ENCODE results near the gene ATP6V1G1. TPM values are rescaled to one million over a fixed set of nuclear protein-coding genes. Genes with fewer than 3 reads are reported as not detected.

Gene ATP6V1G1
- total RNA-seq, 1 experiment from 2014 or later, result 143 TPM

DNA sequence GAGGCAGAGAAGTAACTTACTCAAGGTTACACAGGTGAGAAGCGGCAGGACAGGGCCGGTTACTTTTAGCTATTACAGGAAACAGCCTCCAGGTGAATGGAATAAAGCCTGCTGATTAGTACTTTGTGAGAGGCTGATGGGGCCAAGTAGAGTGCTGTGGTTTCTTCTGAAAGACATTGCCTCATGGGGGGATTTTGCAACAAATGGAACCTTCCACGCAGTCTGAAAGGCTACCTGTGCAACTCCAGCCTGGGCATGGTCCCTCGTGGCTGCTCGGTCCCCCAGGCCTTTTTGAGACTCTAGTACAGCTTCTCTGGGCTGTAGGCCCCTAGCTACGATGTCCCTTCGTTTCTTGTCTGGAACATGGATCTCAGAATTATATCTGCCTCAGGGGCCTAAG lies 25.5 kb downstream of the ATP6V1G1 start:
- Histone ChIP-seq H3K9me3 (no peaks in the 10 kb centered on the region), H3K27me3 (replicated peaks; ENCODE audit: control insufficient read depth, insufficient read depth, low read length) (no peaks in the 10 kb centered on the region), H3K4me3 (ENCODE audit: low read depth, low read length) (no peak overlapping the region), H3K4me1 (0 out of 2 replicates have a peak, but pooled peaks cover 10% of the 10 kb centered on the region), H3K36me3 (ENCODE audit: control insufficient read depth, insufficient read depth, low read length) (no peaks in the 10 kb centered on the region; the same call in 1 of the 2 replicates)
- no peak for DNase-seq
- BruUV-seq (replicated peaks), result no TSS peak
- Mint-ChIP-seq H3K27ac (ENCODE audit: unreplicated experiment) (no peak overlapping the region), H3K4me3 (ENCODE audit: unreplicated experiment) (no peak overlapping the region), H3K9me3 (ENCODE audit: unreplicated experiment) (no peaks in the 10 kb centered on the region), H3K4me1 (ENCODE audit: low read depth, unreplicated experiment) (peaks cover 13% of the 10 kb centered on the region), H3K36me3 (ENCODE audit: insufficient read depth, unreplicated experiment) (peaks cover 18% of the 10 kb centered on the region), H3K27me3 (ENCODE audit: insufficient read depth, unreplicated experiment) (no peaks in the 10 kb centered on the region)
- CTCF ChIA-PET, result no interaction called here
- POLR2A ChIA-PET, result interaction anchor here (3.0 kb wide), 1 partner anchor 26 kb away, joined by 25 read pairs; the partner anchor contains the start of gene ATP6V1G1
- intact Hi-C loops (cut with micrococcal nuclease; ENCODE audit: unreplicated experiment), result no loop called here
- TF ChIP-seq, protein P1, sequence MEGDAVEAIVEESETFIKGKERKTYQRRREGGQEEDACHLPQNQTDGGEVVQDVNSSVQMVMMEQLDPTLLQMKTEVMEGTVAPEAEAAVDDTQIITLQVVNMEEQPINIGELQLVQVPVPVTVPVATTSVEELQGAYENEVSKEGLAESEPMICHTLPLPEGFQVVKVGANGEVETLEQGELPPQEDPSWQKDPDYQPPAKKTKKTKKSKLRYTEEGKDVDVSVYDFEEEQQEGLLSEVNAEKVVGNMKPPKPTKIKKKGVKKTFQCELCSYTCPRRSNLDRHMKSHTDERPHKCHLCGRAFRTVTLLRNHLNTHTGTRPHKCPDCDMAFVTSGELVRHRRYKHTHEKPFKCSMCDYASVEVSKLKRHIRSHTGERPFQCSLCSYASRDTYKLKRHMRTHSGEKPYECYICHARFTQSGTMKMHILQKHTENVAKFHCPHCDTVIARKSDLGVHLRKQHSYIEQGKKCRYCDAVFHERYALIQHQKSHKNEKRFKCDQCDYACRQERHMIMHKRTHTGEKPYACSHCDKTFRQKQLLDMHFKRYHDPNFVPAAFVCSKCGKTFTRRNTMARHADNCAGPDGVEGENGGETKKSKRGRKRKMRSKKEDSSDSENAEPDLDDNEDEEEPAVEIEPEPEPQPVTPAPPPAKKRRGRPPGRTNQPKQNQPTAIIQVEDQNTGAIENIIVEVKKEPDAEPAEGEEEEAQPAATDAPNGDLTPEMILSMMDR (IDR thresholded peaks at IDR 0.05; ENCODE audit: insufficient read depth in 1 of 2, low read depth in 1 of 2, low read length in 1 of 2, severe bottlenecking in 1 of 2, unreplicated experiment in 1 of 2), result no peak

DNA sequence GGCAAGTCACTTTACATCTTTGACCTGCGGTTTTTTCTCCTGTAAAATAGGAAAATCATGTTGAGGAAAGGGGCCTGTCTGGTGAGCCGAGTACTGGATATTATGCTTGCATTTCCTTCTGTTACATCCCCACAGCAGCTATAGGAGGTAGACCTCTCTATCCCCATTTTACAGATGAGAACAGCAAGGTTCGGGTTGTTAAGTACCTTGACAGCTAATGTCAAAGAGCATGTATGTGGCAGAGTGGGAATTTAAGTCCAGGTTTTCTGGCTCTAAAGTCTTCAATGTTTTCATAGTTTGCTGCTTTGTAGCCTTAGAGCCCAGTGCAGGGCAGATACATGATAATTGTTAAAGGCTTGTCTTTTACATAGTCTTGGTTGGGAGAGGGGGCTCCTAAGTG lies 26.4 kb downstream of the ATP6V1G1 start:
- no peaks in the 10 kb centered on the region for H3K27me3 Mint-ChIP-seq (ENCODE audit: insufficient read depth, unreplicated experiment)
- no peak overlapping the region for H3K4me3 ChIP-seq (ENCODE audit: low read depth, low read length)
- no peaks in the 10 kb centered on the region for H3K9me3 ChIP-seq
- POLR2A ChIA-PET, result no interaction called here
- no peak overlapping the region for H3K27ac Mint-ChIP-seq (ENCODE audit: unreplicated experiment)
- intact Hi-C loops (cut with micrococcal nuclease; ENCODE audit: unreplicated experiment), result no loop called here
- BruUV-seq (replicated peaks), result no TSS peak
- no peaks in the 10 kb centered on the region; the same call in 1 of the 2 replicates for H3K36me3 ChIP-seq (ENCODE audit: control insufficient read depth, insufficient read depth, low read length)
- no peak overlapping the region for H3K4me3 Mint-ChIP-seq (ENCODE audit: unreplicated experiment)
- no peaks in the 10 kb centered on the region for H3K27me3 ChIP-seq (replicated peaks; ENCODE audit: control insufficient read depth, insufficient read depth, low read length)
- no peaks in the 10 kb centered on the region for H3K9me3 Mint-ChIP-seq (ENCODE audit: unreplicated experiment)
- no peak for DNase-seq
- H3K36me3 Mint-ChIP-seq (ENCODE audit: insufficient read depth, unreplicated experiment), result peaks cover 18% of the 10 kb centered on the region
- CTCF ChIA-PET, result interaction anchor here (0.8 kb wide), 1 partner anchor 39 kb away, joined by 3 read pairs; no protein-coding TSS in a partner anchor
- peaks cover 13% of the 10 kb centered on the region for H3K4me1 Mint-ChIP-seq (ENCODE audit: low read depth, unreplicated experiment)
- TF ChIP-seq, protein P1 (IDR thresholded peaks at IDR 0.05; ENCODE audit: insufficient read depth in 1 of 2, low read depth in 1 of 2, low read length in 1 of 2, severe bottlenecking in 1 of 2, unreplicated experiment in 1 of 2), result no peak
- H3K4me1 ChIP-seq, result 0 out of 2 replicates have a peak, but pooled peaks cover 10% of the 10 kb centered on the region

DNA sequence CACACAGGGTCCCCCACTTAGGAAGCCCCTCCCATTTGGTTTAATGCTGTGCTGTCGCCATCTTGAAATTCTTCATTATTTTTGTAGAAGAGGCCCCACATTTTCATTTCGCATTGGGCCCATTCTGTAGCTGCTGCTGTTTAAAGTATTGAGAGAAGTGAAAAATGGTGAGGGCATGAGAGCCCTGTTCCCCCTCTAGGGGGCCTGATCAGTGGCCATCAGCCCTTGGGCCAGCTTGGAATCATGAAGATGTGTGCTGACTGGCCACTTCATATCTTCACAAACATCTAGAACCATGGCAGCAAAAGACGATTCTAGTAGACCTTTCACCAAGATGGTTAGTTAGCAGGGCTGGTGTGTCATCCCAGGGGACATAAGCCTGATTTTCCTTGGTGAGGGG lies 26.8 kb downstream of the ATP6V1G1 start:
- no TSS peak for BruUV-seq (replicated peaks)
- POLR2A ChIA-PET, result no interaction called here
- H3K27me3 ChIP-seq (replicated peaks; ENCODE audit: control insufficient read depth, insufficient read depth, low read length), result no peaks in the 10 kb centered on the region
- H3K27ac Mint-ChIP-seq (ENCODE audit: unreplicated experiment), result no peak overlapping the region
- H3K4me3 ChIP-seq (ENCODE audit: low read depth, low read length), result no peak overlapping the region
- H3K36me3 Mint-ChIP-seq (ENCODE audit: insufficient read depth, unreplicated experiment), result peaks cover 18% of the 10 kb centered on the region
- H3K36me3 ChIP-seq (ENCODE audit: control insufficient read depth, insufficient read depth, low read length), result no peaks in the 10 kb centered on the region; the same call in 1 of the 2 replicates
- no peaks in the 10 kb centered on the region for H3K9me3 ChIP-seq
- peaks cover 12% of the 10 kb centered on the region for H3K4me1 Mint-ChIP-seq (ENCODE audit: low read depth, unreplicated experiment)
- intact Hi-C loops (cut with micrococcal nuclease; ENCODE audit: unreplicated experiment), result no loop called here
- DNase-seq, result no peak
- H3K27me3 Mint-ChIP-seq (ENCODE audit: insufficient read depth, unreplicated experiment), result no peaks in the 10 kb centered on the region
- H3K4me1 ChIP-seq, result 0 out of 2 replicates have a peak, but pooled peaks cover 10% of the 10 kb centered on the region
- CTCF ChIA-PET, result interaction anchor here (0.8 kb wide), 1 partner anchor 39 kb away, joined by 3 read pairs; no protein-coding TSS in a partner anchor
- no peak overlapping the region for H3K4me3 Mint-ChIP-seq (ENCODE audit: unreplicated experiment)
- TF ChIP-seq, protein P1 (IDR thresholded peaks at IDR 0.05; ENCODE audit: insufficient read depth in 1 of 2, low read depth in 1 of 2, low read length in 1 of 2, severe bottlenecking in 1 of 2, unreplicated experiment in 1 of 2), result no peak
- no peaks in the 10 kb centered on the region for H3K9me3 Mint-ChIP-seq (ENCODE audit: unreplicated experiment)
